ENCODE results near the gene SELENOK.
"Not testable (repeated sequence)": the region's sequence is repeated elsewhere in the genome, so short reads cannot be mapped to it uniquely, and the experiment has no call there.

Gene SELENOK

GRCh38 chr3:53935283-53935901, 43.7 kb upstream of the SELENOK start:
- DNase-seq (ENCODE audit: low read depth): no peak
- H3K4me3 ChIP-seq (ENCODE audit: low read depth, low read length): no peak overlapping the region
- TF ChIP-seq CTCF (IDR thresholded peaks at IDR 0.05; ENCODE audit: insufficient read depth, low read depth, low read length, missing control alignments): no peak

GRCh38 chr3:53927208-53927872, 35.7 kb upstream of the SELENOK start:
- DNase-seq (ENCODE audit: low read depth); H3K4me3 ChIP-seq (ENCODE audit: low read depth, low read length): not testable (repeated sequence)

- DNase-seq (ENCODE audit: low read depth): peak; percentile 21
- H3K4me3 ChIP-seq (ENCODE audit: low read depth, low read length): no peak overlapping the region
- TF ChIP-seq CTCF (IDR thresholded peaks at IDR 0.05; ENCODE audit: insufficient read depth, low read depth, low read length, missing control alignments): peak; percentile 41
These were observed 29.6 kb upstream of the SELENOK start for GRCh38 chr3:53921296-53921695.

- no peak for DNase-seq (ENCODE audit: low read depth)
- no peak overlapping the region for H3K4me3 ChIP-seq (ENCODE audit: low read depth, low read length)
- no peak for TF ChIP-seq CTCF (IDR thresholded peaks at IDR 0.05; ENCODE audit: insufficient read depth, low read depth, low read length, missing control alignments)
These were observed 28.1 kb upstream of the SELENOK start for GRCh38 chr3:53919741-53920140.

- no peak for TF ChIP-seq CTCF (IDR thresholded peaks at IDR 0.05; ENCODE audit: insufficient read depth, low read depth, low read length, missing control alignments)
- no peak overlapping the region for H3K4me3 ChIP-seq (ENCODE audit: low read depth, low read length)
- DNase-seq (ENCODE audit: low read depth): no peak
These were observed 21.7 kb upstream of the SELENOK start for GRCh38 chr3:53913401-53913800.

GRCh38 chr3:53902711-53903110, 11.1 kb upstream of the SELENOK start:
- H3K4me3 ChIP-seq (ENCODE audit: low read depth, low read length): no peak overlapping the region
- no peak for TF ChIP-seq CTCF (IDR thresholded peaks at IDR 0.05; ENCODE audit: insufficient read depth, low read depth, low read length, missing control alignments)
- no peak for DNase-seq (ENCODE audit: low read depth)

- no peak for DNase-seq (ENCODE audit: low read depth)
- TF ChIP-seq CTCF (IDR thresholded peaks at IDR 0.05; ENCODE audit: insufficient read depth, low read depth, low read length, missing control alignments): no peak
- no peak overlapping the region for H3K4me3 ChIP-seq (ENCODE audit: low read depth, low read length)
These were observed 10.4 kb upstream of the SELENOK start for GRCh38 chr3:53902067-53902466.

All from GM12865 (cell line).